HG03139 (cell line): Measurements from ENCODE around the gene KPNA2.
A peak's percentile ranks its signal among the peaks of the same experiment; 100 is the strongest.
"Not testable (repeated sequence)": the region's sequence is repeated elsewhere in the genome, so short reads cannot be mapped to it uniquely, and the experiment has no call there.

ENCODE experiments used
- ATAC-seq: cut with Tn5 transposase; IDR thresholded peaks from one replicate; pipeline ENCODE4 v1.9.1; 2021; ENCODE audit not compliant: unreplicated experiment

The KPNA2 gene

DNA sequence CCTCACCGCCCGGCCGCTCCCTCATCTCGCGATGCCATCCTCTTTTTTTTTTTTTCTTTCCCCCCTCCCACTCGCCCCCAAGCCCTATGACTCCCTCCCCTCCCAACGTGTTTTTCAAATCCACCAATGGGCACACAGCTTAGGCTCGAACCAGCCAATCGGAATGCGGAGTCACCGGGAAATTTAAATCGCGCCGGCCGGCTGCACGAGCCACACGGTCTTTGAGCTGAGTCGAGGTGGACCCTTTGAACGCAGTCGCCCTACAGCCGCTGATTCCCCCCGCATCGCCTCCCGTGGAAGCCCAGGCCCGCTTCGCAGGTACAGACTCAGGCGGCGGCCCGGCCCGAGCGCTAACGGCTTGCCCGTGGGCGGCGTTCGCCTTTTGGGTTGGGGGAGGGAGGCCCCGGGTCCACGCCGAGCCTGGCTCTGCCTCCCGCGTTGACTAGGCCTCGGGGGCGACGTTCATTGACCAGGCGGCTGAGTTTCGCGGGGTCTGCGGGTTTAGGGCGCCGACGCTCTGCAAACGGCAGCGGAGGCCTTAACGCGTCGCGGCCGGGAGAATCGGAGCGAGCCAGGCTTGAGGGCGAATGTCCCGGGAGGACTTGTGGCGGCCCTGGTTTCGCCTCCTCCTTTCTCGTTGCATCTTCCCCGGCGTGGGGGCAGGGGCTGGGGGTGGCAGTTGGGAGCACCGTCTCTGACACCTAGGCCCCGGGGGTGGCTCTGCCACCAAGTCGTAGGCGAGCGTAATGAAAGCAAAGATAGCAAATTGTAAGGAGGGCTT is at the start of gene KPNA2:
Gene KPNA2 (plus strand): TSS at position 213 of the 781 bp plus-strand sequence. CDS start 1,398 bp downstream, outside the sequence.
- ATAC-seq, result peak; percentile 84

DNA sequence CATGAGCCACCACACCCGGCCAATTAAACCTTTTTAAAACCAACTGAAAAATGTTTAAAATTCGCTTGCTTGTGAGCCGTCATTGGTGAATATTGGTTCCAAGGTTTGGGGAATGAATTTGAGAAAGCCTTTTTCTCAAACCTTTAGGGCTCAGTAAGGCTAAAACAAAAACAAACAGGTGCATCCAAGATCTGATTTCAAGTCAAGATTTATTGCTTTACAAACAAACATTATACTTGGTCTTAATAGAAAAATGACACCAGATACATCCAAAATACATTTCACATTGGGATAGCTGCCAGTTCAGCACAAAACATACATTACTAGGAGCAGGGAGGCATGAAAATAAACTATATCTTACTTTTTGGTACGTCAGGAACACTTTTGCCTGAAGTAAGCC is 44.6 kb upstream of the KPNA2 start:
- no peak for ATAC-seq

DNA sequence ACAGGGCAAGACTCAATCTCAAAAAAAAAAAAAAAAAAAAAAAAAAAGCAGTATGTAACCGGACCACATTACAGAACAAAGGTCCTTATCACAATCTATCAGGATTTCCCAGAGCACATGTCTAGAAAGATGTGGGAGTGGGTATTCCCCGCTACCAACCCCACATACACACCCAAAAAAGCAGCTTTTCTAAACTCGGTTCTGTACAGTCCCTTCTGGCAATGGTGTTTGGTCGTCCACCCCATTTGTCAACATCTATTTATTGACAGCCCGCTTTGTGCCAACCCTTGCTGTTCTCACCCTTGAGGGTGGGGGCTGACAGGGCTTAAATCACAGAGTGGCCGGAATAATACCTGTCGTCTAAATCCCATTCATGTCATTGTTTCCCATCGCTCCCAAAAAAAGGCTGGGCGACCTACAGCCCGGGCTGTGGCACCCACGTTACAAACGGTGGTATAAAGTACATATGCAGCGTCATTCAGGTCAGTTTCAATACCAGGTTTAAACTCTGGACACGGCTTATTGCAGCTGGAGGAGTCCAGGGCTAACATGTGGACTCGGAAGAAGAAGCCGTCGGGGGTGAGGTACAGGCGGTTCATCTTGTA is 42.9 kb upstream of the KPNA2 start:
- no peak for ATAC-seq

DNA sequence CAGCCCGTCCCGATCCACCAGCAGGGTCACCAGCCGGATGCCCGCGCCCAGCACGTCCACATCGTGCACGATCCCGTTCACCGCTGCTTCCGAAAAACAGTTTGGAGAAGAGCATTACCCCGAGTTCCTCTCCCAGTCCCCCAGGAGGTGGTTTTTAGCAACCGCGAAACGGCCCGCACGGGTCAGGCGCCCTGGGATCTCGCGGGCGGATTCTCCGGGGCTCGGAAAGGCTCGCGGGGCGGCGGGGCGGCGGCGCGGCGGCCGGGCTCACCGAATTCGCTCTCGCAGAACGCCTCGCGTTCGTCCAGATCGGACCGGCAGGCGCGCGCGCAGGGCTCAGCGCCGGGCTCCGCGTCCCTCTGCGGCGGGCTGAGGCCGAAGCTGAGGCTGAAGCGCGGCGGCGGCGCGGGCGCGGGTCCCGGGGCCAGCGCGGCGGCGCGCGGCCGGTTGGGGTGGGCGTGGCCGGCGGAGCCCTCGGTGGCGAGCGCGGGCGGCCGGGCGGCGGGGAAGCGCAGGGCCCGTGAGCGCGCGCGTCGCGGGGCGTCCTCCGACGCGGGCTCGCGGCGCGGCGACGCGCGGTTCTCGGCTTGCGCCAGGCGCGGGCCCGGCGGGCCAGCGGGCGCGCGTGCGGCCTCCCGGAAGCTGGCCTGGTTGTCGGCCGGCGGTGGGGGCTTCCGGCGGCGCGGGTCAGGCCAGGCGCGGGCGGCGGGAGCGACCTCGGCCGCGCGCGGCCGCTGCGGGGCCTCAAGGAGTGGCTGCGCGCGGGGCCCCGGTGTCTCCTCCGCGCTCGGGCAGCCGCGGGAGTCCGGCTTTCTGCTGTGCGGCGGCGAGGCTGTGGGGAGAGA is 42.2 kb upstream of the KPNA2 start:
- ATAC-seq, result peak; percentile 74

DNA sequence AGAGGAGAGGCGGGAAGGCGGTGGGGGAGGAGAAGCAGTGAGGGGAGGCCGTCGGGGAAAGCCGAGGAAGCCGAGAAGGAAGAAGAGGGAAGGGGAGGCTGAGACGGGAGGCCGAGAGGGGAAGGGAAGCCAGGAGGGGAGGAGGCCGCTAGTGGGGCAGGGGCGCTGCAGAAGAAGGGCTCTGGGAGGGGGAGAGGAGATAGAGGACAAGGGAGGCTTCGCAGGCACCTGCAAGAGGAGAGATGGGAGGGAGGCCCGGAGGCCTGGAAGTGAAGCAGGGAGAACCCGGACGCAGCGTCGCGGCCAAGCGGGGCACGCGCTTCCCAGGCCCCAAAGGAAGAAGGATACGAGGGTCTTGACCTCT is 41.6 kb upstream of the KPNA2 start:
- ATAC-seq, result no peak

DNA sequence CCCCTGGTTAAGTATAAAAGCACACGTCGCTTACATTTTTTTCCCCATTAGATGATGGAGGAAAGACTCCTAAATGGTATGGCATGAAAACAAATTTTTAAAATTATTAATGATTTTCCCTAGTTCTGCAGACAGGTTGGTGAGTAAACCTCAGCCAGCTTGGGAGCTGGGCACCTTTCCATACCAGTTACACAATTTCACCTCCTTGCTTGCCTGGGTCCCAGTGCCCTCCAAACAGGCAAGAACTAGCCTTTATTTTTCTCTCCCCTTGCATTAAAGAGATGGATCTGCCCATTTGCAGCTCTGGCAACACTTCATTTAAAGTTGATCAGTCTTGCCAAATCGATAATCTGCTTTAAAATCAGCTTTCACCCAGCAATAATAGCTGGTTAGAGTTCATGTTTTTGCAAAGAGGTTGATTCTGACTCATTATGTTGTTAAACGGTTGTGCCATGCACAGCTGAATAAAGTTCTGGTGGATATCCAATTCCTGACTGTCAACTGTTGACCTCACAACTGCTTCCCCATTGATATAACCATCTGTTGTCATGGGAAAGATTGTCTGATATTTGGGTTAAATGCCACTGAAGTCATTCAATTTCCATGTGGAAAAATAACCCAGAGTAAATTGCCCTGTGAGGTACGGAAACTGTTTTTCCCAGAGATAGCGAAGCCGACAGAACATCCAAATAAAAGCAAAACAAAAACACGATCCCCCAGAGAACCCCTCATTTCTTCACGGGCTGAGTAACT is 40.5 kb upstream of the KPNA2 start:
- ATAC-seq, result no peak

DNA sequence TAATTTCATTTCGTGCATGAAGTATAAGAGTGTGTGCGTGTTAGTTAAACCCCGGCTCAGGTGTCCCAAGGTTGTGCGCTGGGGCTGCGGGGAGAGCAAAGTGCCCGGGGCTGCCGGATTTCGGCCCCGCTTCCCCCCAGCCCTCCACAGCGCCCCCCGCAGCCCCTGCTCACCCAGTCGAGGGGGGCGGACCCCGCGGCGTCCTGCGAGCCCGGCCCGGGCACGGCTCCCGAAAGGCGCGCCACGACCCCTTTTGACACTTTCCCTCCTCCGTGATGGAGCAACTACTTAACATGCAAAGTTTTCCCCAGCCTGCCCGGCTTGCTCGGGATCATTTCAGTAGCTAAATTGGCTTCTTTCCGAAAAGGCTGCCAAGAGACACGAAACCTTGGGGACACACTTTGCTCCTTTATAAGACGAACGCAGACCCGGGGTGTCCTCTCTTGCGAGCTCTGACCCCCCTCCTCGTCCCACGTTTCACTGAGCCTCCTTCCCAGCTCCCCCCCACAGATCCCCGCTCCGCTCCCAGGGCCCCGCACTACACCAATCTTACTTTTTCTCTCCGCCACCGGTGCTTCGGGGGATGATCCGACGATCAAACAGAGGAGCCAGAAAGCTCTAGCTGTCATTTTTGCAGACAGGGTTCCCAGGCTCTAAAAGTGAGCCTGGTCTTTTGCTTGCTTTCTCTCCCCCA is 39.8 kb upstream of the KPNA2 start:
- ATAC-seq, result no peak

DNA sequence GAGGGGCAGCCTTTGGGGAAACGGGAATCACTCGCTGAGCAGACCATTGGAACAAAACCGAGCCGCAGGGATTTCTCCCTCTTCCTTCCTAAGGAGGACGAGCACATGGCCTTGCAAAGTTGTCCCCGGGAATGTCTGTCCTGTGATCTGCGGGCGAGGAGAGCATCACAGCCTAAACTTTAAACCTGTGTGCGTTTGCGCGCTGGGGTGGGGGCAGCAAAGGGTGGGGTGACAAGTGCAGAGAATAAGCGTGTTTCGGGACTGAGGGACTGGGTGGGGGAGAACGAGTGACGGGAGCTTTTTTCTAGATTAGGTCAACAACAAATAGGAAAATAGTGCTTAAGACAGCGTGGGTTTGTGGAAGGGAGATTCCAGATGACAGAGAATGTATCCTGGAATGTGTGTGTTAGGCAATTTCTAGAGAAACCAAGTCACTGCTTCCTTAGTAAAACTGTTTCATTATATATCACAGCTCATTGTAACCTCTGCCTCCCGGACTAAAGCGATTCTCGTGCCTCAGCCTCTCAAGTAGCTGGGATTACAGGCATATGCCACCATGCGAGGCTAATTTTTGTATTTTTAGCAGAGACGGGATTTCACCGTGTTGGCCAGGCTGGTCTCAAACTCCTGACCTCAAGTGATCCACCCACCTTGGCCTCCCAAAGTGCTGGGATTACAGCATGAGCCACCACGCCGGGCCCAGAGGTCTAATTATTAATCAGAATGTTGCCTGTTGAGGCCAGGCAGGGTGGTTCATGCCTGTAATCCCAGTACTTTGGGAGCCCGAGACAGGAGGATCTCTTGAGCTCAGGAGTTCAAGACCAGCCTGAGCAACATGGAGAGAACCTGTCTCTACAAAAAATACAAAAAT is 39.0 kb upstream of the KPNA2 start, which contains the start of gene C17orf58:
Gene C17orf58 (minus strand): TSS at position 169 of the 871 bp plus-strand sequence. CDS start 271 bp downstream, outside the sequence.
- ATAC-seq, result not testable (repeated sequence)

DNA sequence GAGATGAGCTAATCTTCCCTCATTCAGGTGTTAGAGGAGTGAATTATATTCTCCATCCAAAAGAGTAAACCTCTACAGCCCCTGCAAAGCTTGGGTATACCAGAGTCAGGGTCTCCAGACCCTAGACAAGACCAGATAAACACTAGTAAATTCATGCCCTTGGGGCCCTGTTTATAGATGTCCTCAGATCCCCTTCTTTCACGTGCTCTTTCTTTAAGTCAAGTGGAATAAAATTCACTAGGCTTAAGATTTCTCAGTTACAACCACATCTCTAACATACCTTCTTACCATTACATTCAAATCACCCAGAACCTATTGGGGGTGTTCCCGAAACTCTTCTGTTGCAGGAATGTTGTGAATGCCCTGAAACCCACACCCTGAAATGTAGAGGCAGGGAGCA is 37.1 kb upstream of the KPNA2 start:
- no peak for ATAC-seq

DNA sequence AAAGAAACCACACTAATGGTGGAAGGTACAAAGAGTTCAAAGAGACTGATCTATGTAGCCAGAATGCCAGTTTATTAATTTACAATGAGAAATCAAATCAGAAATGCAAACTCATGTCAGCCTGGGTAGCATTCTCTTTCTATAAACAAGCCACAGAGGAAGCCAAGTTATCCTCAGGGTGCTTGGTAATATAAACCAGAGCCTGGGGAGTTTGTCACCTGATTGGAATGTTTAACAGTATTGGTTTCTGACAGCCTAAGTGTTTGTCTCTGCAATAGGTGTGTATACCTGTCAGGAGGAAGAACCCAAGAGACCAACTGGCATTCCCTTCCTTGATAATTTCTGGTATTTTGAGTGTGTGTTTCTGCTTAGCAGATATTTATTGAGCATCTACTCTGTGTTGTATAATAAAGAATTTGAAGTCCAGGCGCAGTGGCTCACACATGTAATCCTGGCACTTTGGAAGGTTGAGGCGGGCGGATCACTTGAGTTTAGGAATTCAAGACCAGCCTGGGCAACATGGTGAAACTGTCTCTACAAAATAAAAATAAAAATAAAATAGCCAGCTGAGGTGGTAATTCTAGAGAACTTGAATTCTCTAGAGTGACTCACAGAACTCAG is 36.1 kb upstream of the KPNA2 start:
- ATAC-seq, result no peak

DNA sequence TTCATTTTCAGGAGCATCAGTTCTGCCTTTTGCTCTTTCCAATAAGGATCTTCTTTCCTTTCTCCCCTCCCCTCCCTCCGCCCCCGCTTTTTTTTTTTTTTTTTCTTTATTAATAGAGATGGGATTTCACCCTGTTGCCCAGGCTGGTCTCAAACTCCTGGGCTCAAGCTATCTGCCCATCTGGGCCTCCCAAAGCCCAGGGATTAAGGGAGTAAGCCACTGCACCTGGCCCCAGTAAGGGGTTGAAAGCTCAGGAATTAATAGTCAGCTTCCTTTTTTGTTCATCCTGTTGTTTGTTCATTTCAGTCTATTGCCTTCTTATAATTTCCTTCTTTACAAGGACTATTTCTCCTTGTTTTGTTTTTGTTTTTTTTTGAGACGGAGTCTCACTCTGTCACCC is 31.3 kb upstream of the KPNA2 start:
- ATAC-seq, result no peak

DNA sequence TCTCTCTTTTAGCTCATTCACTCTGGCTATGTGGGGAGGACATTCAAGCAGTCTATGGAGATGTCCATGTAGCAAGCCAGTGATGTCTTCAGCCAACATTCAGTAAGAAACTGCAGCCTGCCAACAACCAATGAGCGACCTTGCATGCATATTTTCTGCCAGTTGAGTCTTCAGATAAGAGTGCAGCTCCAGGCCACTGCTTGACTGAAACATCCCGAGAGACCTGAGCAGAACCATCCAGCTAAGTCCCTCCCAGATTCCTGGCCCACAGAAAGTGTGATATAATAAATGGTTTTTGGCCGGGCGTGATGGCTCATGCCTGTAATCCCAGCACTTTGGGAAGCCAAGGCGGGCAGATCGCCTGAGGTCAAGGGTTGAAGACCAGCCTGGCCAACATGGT is 28.7 kb upstream of the KPNA2 start:
- no peak for ATAC-seq

DNA sequence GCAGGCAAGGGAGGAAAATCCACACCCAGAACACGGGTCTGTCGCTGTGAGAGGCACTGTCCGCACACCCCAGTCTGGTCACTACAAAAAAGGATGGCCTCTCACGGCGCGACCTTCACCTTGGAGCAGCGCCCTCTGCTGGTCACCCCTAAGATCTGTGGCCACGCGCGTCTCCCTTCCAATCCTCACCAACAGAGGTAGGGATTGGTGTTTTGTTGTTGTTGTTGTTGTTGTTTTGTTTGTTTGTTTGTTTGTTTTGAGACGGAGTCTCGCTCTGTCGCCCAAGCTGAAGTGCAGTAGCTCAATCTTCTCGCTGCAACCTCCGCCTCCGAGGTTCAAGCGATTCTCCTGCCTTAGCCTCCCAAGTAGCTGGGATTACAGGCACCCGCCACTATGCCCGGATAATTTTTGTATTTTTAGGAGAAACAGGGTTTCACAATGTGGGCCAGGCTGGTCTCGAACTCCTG is 24.3 kb upstream of the KPNA2 start:
- ATAC-seq, result no peak

DNA sequence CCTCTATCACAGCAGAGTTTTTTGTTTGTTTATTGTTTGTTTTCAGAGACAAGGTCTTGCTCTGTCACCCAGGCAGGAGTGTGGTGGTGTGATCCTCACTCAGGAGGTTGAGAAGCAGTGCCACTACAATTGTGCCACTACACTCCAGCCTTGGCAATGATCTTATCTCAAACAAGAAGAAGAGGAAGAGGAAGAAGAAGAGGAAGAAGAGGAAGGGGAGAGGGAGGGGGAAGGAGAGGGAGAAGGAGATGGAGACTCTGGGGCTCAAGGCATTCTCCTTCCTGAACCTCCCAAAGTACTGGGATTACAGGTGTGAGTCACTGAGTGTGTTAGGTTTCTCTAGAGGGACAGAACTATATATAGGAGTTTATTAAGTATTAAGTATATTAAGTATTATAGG is 22.1 kb upstream of the KPNA2 start:
- no peak for ATAC-seq

DNA sequence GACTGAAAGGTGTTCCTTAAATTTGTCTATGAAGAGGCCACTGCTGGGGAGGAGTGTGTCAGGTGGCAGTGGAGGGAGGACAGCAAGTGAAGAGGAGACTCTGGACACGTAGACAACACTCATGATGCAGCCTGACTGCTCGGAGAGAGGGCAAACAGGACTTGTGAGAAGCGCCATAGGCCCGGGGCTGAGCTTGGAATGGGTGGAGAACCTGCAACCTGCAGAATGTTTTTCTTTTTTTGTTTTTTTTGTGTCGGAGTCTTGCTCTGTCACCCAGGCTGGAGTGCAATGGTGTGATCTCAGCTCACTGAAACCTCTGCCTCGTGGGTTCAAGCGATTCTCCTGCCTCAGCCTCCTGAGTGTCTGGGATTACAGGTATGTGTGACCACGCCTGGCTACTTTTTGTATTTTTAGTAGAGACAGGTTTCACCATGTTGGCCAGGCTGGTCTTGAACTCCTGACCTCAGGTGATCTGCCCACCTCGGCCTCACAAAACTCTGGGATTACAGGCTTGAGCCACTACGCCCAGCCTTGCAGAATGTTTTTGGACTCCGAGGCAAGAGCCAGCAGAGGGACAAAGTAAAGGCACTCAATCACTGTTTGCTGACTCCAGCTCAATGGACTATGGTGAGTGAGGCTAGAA is 20.3 kb upstream of the KPNA2 start:
- no peak for ATAC-seq

DNA sequence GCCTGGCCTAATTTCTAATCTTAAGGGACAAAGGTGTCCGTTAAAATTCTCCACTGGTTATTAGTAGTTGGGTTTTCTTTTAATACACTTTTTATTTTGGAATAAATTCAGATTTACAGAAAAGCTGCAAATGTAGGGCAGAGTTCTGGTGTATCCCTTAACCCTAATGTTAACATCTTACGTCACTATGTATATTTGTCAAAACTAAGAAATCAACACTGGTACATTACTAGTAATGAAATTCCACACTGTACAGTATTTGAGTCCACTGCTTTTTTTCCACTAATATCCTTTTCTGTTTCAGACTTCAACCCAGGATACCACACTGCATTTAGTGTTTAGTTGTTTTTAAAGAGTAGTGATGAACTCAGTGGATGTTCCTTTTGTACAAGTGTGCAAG is 18.7 kb upstream of the KPNA2 start:
- no peak for ATAC-seq

DNA sequence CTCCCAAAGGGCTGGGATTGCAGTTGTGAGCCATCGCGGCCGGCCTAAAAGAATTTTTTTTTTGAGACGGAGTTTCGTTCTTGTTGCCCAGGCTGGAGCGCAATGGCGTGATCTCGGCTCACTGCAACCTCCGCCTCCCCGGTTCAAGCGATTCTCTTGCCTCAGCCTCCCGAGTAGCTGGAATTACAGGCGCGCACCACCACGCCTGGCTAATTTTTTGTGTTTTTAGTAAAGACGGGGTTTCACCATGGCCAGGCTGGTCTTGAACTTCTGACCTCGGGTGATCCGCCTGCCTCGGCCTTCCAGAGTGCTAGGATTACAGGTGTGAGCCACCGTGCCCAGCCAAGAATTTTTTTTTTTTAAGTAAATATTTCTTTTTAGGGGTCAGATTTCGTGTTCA is 17.0 kb upstream of the KPNA2 start:
- not testable (repeated sequence) for ATAC-seq

DNA sequence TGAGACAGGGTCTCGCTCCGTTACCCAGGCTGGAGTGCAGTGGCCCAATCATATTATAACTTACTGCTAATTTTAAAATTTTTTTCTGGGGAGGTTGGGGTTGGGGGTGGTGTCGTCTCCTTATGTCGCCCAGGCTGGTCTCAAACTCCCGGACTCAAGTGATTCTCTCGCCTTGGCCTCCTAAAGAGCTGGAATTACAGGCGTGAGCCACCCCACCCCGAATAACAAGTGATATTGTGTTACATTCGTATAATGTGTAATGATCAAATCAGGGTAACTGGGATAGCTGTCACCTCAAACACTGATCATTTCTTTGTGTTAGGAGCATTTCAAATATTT is 16.2 kb upstream of the KPNA2 start:
- ATAC-seq, result no peak
